Liver (tissue), 9 donors: Measurements from ENCODE around the gene CLEC18A. TPM values are rescaled to one million over a fixed set of nuclear protein-coding genes. Genes with fewer than 3 reads are reported as not detected.

Experiments used
- DNase-seq: peaks from one replicate; pipeline ENCODE4 v3.0.0-alpha.2; 2017; ENCODE audit warnings: low spot score
- H3K27ac ChIP-seq, 2 donors: one replicate each; pipeline ENCODE4 v1.7.0; 2013; ENCODE audit warnings: inconsistent platforms in 2 of 2, low read length in 2 of 2, control low read depth in 1 of 2, low read depth in 1 of 2, mild to moderate bottlenecking in 1 of 2
- H3K27me3 ChIP-seq, 4 donors: one replicate each; pipeline versions ENCODE4 v1.6.1 to v1.7.0; 2013; ENCODE audit warnings: low read length in 3 of 4, inconsistent platforms in 1 of 4, mild to moderate bottlenecking in 1 of 4, moderate library complexity in 1 of 4; ENCODE audit not compliant: control insufficient read depth in 4 of 4, insufficient read depth in 4 of 4
- H3K36me3 ChIP-seq, 4 donors: one replicate each; pipeline versions ENCODE4 v1.6.1 to v1.7.0; 2013; ENCODE audit warnings: low read length in 3 of 4, mild to moderate bottlenecking in 3 of 4, low read depth in 1 of 4, moderate library complexity in 1 of 4; ENCODE audit not compliant: control insufficient read depth in 4 of 4, insufficient read depth in 3 of 4
- H3K4me1 ChIP-seq, 4 donors: one replicate each; pipeline versions ENCODE4 v1.6.1 to v1.7.0; 2013; ENCODE audit warnings: low read length in 3 of 4, mild to moderate bottlenecking in 3 of 4, moderate library complexity in 1 of 4; ENCODE audit not compliant: control insufficient read depth in 4 of 4, insufficient read depth in 4 of 4
- H3K4me3 ChIP-seq, 3 donors: one replicate each; pipeline versions ENCODE4 v1.6.1 to v1.7.0; 2013; ENCODE audit warnings: low read length in 3 of 3, control low read depth in 1 of 3, low read depth in 1 of 3, mild to moderate bottlenecking in 1 of 3
- H3K9ac ChIP-seq, 2 donors: one replicate each; pipeline ENCODE4 v1.7.0; 2013; ENCODE audit warnings: low read length in 2 of 2, mild to moderate bottlenecking in 2 of 2, moderate library complexity in 2 of 2, control low read depth in 1 of 2, low read depth in 1 of 2
- H3K9me3 ChIP-seq, 4 donors: one replicate each; pipeline versions ENCODE4 v1.6.1 to v1.7.0; 2013; ENCODE audit warnings: low read length in 3 of 4; ENCODE audit not compliant: control insufficient read depth in 4 of 4
- CTCF ChIP-seq: fragments of 150-350 bp; IDR thresholded peaks from 2 replicates; pipeline ENCODE4 v1.5.1; 2017; ENCODE audit warnings: improper control_type of control experiment, low read depth, low read length; ENCODE audit not compliant: missing input control
- EGR1 ChIP-seq, 2 donors: IDR thresholded peaks; 2 replicates each; pipeline ENCODE4 v1.6.1; 2016 to 2018; ENCODE audit warnings: antibody characterized with exemption in 2 of 2, low read depth in 2 of 2
- FOXA1 ChIP-seq: IDR thresholded peaks from 2 replicates; pipeline ENCODE4 v1.6.1; 2016; ENCODE audit warnings: antibody characterized with exemption
- GABPA ChIP-seq, 2 donors: IDR thresholded peaks in 1 of 2; conservative IDR thresholded peaks in 1 of 2; 2 replicates each; pipeline ENCODE4 v1.6.1; 2016; ENCODE audit warnings: antibody characterized with exemption in 2 of 2, mild to moderate bottlenecking in 1 of 2, moderate library complexity in 1 of 2
- HNF4A ChIP-seq, 2 donors: conservative IDR thresholded peaks; 2 replicates each; pipeline ENCODE4 v1.6.1; 2016; ENCODE audit warnings: antibody characterized with exemption in 2 of 2, mild to moderate bottlenecking in 2 of 2
- HNF4G ChIP-seq: IDR thresholded peaks from 2 replicates; pipeline ENCODE4 v1.6.1; 2016; ENCODE audit warnings: antibody characterized with exemption
- JUND ChIP-seq, 2 donors: IDR thresholded peaks; 2 replicates each; pipeline ENCODE4 v1.6.1; 2016; ENCODE audit warnings: antibody characterized with exemption in 2 of 2
- MAX ChIP-seq: IDR thresholded peaks from 2 replicates; pipeline ENCODE4 v1.6.1; 2016; ENCODE audit warnings: antibody characterized with exemption
- NR2F2 ChIP-seq: IDR thresholded peaks from 2 replicates; pipeline ENCODE4 v1.6.1; 2016; ENCODE audit warnings: antibody characterized with exemption
- RAD21 ChIP-seq, 2 donors: IDR thresholded peaks; 2 replicates each; pipeline ENCODE4 v1.6.1; 2016; ENCODE audit warnings: antibody characterized with exemption in 2 of 2, mild to moderate bottlenecking in 2 of 2
- REST ChIP-seq: IDR thresholded peaks from 2 replicates; pipeline ENCODE4 v1.6.1; 2016; ENCODE audit warnings: antibody characterized with exemption, mild to moderate bottlenecking
- RXRA ChIP-seq, 2 donors: IDR thresholded peaks; 2 replicates each; pipeline ENCODE4 v1.6.1; 2017 to 2018; ENCODE audit warnings: antibody characterized with exemption in 2 of 2, mild to moderate bottlenecking in 1 of 2
- SP1 ChIP-seq: IDR thresholded peaks from 2 replicates; pipeline ENCODE4 v1.6.1; 2018; ENCODE audit warnings: antibody characterized with exemption, mild to moderate bottlenecking
- TAF1 ChIP-seq: conservative IDR thresholded peaks from 2 replicates; pipeline ENCODE4 v1.6.1; 2016; ENCODE audit warnings: antibody characterized with exemption, mild to moderate bottlenecking
- WGBS: extraction: QIAGEN DNeasy Blood & Tissue Kit; methylation state at CpG from one replicate; pipeline ENCODE4 v1.1.7; 2013; 5-methylcytosine and 5-hydroxymethylcytosine counted together
- polyA plus RNA-seq, 2 donors: library from polyadenylated mRNA; stranded (reverse) in 1 of 2; unstranded in 1 of 2; fragments of 200-250 nt in 1 of 2; fragments of >200 nt in 1 of 2; fragmentation: Nextera tagmentation in 1 of 2; extraction: Ambion mirVana in 1 of 2; gene quantifications; one replicate each; pipeline versions ENCODE4 v1.2.1 to v1.2.3, GENCODE V29; 2013 to 2015
- total RNA-seq, 2 donors: library from RNA; depleted of rRNA; stranded (reverse); fragments of >200 nt; gene quantifications; one replicate each; pipeline ENCODE4 v1.2.3, GENCODE V29; 2014
- donor health status: healthy.
- donor health status: healthy.
- donor health status: healthy.
- donor health status: healthy.
- donor health status: healthy.

The CLEC18A gene
- total and polyA plus RNA-seq, 4 donors = 0.05 to 1.0 (median 0.24) TPM

GRCh38 chr16:69936751-69937211, 14.4 kb upstream of the CLEC18A start:
- WGBS = 98% methylated on average over 21 of the region's 21 CpGs

GRCh38 chr16:69937465-69937951, 13.6 kb upstream of the CLEC18A start:
- Histone ChIP-seq H3K27ac (no peak overlapping the region), H3K4me3 (no peak overlapping the region), H3K36me3 (peaks cover 9 to 57% (median 20%) of the 10 kb centered on the region in 4 donors), H3K9ac (no peak overlapping the region), H3K27me3 (no peaks in the 10 kb centered on the region), H3K4me1 (peaks cover 2 to 19% (median 12%) of the 10 kb centered on the region in 4 donors), H3K9me3 (no peaks in the 10 kb centered on the region)
- no peak for DNase-seq
- TF ChIP-seq RAD21 (IDR thresholded peaks at IDR 0.05) (peak in 1 of 2 donors; percentile 44), TAF1 (no peak), HNF4G (no peak), SP1 (no peak)
- 93% methylated on average over 16 of the region's 16 CpGs for WGBS

More at GRCh38 chr16:69936751-69937211, 14.4 kb upstream of the CLEC18A start:
- Histone ChIP-seq H3K4me1 (peaks cover 2 to 12% (median 7%) of the 10 kb centered on the region in 4 donors), H3K9me3 (no peaks in the 10 kb centered on the region), H3K36me3 (peaks cover 11 to 60% (median 21%) of the 10 kb centered on the region in 4 donors), H3K27me3 (no peaks in the 10 kb centered on the region), H3K27ac (no peak overlapping the region), H3K9ac (no peak overlapping the region), H3K4me3 (no peak overlapping the region)
- TF ChIP-seq REST = no peak
- TF ChIP-seq SP1 = no peak
- TF ChIP-seq GABPA (IDR thresholded peaks at IDR 0.05 in 1 of 2, conservative IDR thresholded peaks at IDR 0.05 in 1 of 2) = no peak
- TF ChIP-seq NR2F2 = no peak
- no peak for TF ChIP-seq HNF4G
- no peak for TF ChIP-seq FOXA1
- TF ChIP-seq MAX = no peak
- TF ChIP-seq CTCF = no peak
- TF ChIP-seq RXRA (IDR thresholded peaks at IDR 0.05) = no peak
- TF ChIP-seq JUND (IDR thresholded peaks at IDR 0.05) = no peak
- TF ChIP-seq HNF4A (conservative IDR thresholded peaks at IDR 0.05) = no peak
- TF ChIP-seq EGR1 (IDR thresholded peaks at IDR 0.05; ENCODE audit: low read depth in 2 of 2) = no peak
- no peak for DNase-seq
